Measurements from ENCODE around the gene BOC. TPM values are rescaled to one million over a fixed set of nuclear protein-coding genes. Genes with fewer than 3 reads are reported as not detected.

BOC gene
- total and polyA plus RNA-seq, 2 donors from 2014 or later, result 6.1 to 22.2 TPM

GRCh38 chr3:113297841-113298240, 86.5 kb downstream of the BOC start:
- Histone ChIP-seq H3K9ac (ENCODE audit: low read length in 3 of 3) (no peak overlapping the region), H3K4me3 (ENCODE audit: low read length in 3 of 3) (no peak overlapping the region), H3K4me1 (ENCODE audit: control insufficient read depth in 2 of 3, insufficient read depth in 2 of 3, low read depth in 1 of 3, low read length in 3 of 3) (no peaks in the 10 kb centered on the region), H3K9me3 (ENCODE audit: control insufficient read depth in 2 of 3, insufficient read depth in 1 of 3, low read length in 3 of 3) (no peaks in the 10 kb centered on the region), H3K36me3 (ENCODE audit: control insufficient read depth in 2 of 3, insufficient read depth in 3 of 3, low read length in 3 of 3) (no peaks in the 10 kb centered on the region), H3K27me3 (ENCODE audit: control insufficient read depth, insufficient read depth, low read length) (no peaks in the 10 kb centered on the region), H3K27ac (ENCODE audit: low read depth in 2 of 2, low read length in 2 of 2) (no peak overlapping the region)
- FAIRE-seq (no peak), DNase-seq (no peak)
- intact Hi-C loops (cut with DNase I), result no loop called here
- TF ChIP-seq, protein P1, sequence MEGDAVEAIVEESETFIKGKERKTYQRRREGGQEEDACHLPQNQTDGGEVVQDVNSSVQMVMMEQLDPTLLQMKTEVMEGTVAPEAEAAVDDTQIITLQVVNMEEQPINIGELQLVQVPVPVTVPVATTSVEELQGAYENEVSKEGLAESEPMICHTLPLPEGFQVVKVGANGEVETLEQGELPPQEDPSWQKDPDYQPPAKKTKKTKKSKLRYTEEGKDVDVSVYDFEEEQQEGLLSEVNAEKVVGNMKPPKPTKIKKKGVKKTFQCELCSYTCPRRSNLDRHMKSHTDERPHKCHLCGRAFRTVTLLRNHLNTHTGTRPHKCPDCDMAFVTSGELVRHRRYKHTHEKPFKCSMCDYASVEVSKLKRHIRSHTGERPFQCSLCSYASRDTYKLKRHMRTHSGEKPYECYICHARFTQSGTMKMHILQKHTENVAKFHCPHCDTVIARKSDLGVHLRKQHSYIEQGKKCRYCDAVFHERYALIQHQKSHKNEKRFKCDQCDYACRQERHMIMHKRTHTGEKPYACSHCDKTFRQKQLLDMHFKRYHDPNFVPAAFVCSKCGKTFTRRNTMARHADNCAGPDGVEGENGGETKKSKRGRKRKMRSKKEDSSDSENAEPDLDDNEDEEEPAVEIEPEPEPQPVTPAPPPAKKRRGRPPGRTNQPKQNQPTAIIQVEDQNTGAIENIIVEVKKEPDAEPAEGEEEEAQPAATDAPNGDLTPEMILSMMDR (IDR thresholded peaks at IDR 0.05; ENCODE audit: borderline replicate concordance, extremely low read depth, insufficient read depth), result no peak

DNA sequence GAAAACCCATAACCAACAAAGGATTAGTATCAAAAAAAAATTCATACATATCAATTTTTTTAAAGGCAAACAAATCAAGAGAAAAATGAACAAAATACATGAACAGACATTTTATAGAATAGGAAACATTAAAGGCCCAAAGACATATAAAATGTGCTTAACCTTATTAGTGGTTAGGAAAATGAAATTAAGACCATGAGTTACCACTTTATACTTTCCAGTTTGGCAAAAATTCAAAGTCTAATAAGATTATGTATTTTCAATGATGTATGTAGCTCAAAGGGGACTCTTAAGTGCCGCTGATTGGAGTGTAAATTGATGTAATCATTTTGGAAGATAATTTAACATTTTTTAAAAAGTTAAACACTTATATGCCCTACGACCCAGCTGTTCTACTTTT, 89.2 kb downstream of the BOC start:
- H3K27ac ChIP-seq (ENCODE audit: low read depth in 2 of 2, low read length in 2 of 2), result no peak overlapping the region
- H3K36me3 ChIP-seq (ENCODE audit: control insufficient read depth in 2 of 3, insufficient read depth in 3 of 3, low read length in 3 of 3), result peaks cover 0 to 3% (median 2%) of the 10 kb centered on the region in 3 donors
- no peak for DNase-seq
- no peaks in the 10 kb centered on the region for H3K4me1 ChIP-seq (ENCODE audit: control insufficient read depth in 2 of 3, insufficient read depth in 2 of 3, low read depth in 1 of 3, low read length in 3 of 3)
- intact Hi-C loops (cut with DNase I), result no loop called here
- H3K9me3 ChIP-seq (ENCODE audit: control insufficient read depth in 2 of 3, insufficient read depth in 1 of 3, low read length in 3 of 3), result no peaks in the 10 kb centered on the region
- H3K27me3 ChIP-seq (ENCODE audit: control insufficient read depth, insufficient read depth, low read length), result no peaks in the 10 kb centered on the region
- H3K9ac ChIP-seq (ENCODE audit: low read length in 3 of 3), result no peak overlapping the region
- no peak overlapping the region for H3K4me3 ChIP-seq (ENCODE audit: low read length in 3 of 3)
- FAIRE-seq, result no peak
- TF ChIP-seq, protein P1 (IDR thresholded peaks at IDR 0.05; ENCODE audit: borderline replicate concordance, extremely low read depth, insufficient read depth), result no peak

GRCh38 chr3:113304102-113304501, 92.7 kb downstream of the BOC start:
- no peaks in the 10 kb centered on the region for H3K9me3 ChIP-seq (ENCODE audit: control insufficient read depth in 2 of 3, insufficient read depth in 1 of 3, low read length in 3 of 3)
- H3K4me1 ChIP-seq (ENCODE audit: control insufficient read depth in 2 of 3, insufficient read depth in 2 of 3, low read depth in 1 of 3, low read length in 3 of 3), result no peaks in the 10 kb centered on the region
- intact Hi-C loops (cut with DNase I), result no loop called here
- H3K4me3 ChIP-seq (ENCODE audit: low read length in 3 of 3), result no peak overlapping the region
- H3K27ac ChIP-seq (ENCODE audit: low read depth in 2 of 2, low read length in 2 of 2), result no peak overlapping the region
- no peaks in the 10 kb centered on the region for H3K27me3 ChIP-seq (ENCODE audit: control insufficient read depth, insufficient read depth, low read length)
- DNase-seq, result no peak
- FAIRE-seq, result no peak
- H3K9ac ChIP-seq (ENCODE audit: low read length in 3 of 3), result no peak overlapping the region
- H3K36me3 ChIP-seq (ENCODE audit: control insufficient read depth in 2 of 3, insufficient read depth in 3 of 3, low read length in 3 of 3), result peaks cover 0 to 3% (median 2%) of the 10 kb centered on the region in 3 donors
- TF ChIP-seq, protein P1 (IDR thresholded peaks at IDR 0.05; ENCODE audit: borderline replicate concordance, extremely low read depth, insufficient read depth), result no peak

Measured in kidney (tissue), 14 donors.